CD4-positive, alpha-beta T cell treated with Interferon alpha-2 for 1 hour (primary cell): ENCODE data around the gene SH3RF1.
"Not testable (repeated sequence)": the region's sequence is repeated elsewhere in the genome, so short reads cannot be mapped to it uniquely, and the experiment has no call there.

Experiments
- DNase-seq, 2 donors: peaks; one replicate each; pipeline ENCODE4 v3.0.0-alpha.2; 2020 to 2022

Gene SH3RF1

DNA sequence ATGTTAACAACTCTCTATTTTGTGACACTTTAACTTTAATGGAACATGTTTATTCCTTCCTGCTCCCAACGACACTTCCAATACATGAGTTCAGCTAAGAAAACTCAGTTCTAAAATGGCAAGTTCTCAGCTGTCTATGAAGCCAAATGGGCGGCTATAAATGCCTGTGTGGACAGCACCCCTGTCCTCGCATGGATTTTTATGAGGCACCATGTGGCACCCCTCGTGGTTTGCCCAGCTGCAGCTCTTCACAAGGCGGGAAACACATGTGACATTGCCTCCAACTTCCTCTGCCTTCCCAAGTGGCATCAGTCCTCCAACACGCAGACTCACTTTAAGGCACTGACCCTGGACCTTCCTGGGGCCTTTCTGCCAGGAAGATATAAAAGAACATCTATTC, 48.0 kb downstream of the SH3RF1 start:
- DNase-seq = no peak

DNA sequence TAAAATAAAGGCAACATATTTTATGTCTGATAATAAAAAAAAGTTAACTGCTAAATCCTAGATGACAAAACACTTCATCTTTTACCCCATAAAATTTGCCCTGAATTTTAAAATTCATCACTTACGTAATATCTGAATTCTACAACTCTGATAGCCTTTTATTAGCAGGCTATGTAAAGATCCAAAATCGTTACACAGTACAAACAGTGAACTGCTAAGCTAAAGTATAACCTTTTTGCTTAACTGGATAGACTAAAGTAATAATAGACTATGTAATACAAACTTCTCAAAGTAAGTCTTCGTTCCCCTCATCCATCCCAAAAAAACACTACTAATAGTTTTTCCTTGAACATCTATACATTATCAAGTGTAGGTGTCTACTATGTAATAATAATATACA, 49.1 kb downstream of the SH3RF1 start:
- no peak for DNase-seq

DNA sequence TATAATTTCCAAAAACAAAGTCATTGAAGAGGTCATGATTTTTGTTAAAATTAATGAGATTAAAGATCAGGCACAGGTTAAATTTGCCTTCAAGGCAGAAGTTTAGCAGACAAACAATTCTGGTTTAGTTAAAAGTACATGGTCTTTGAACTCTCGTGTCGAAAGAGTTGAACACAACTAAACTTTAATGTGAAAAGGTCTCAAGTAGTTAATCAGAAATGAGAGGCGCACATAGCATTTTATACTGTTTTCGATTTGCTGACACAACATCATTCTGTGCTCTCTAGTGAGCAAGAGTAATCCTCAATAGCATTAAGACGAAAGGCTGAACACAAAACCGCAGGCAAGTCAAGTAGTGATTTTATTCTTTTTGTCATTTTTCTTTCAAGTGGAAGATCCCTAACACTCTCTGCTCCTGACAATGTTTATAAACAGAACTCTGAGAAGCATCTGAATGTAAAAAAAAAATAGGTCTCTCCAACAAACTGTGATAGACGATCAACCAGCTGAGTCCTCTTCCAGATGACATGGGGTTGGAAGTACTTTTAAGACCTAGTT, 49.8 kb downstream of the SH3RF1 start:
- no peak for DNase-seq

DNA sequence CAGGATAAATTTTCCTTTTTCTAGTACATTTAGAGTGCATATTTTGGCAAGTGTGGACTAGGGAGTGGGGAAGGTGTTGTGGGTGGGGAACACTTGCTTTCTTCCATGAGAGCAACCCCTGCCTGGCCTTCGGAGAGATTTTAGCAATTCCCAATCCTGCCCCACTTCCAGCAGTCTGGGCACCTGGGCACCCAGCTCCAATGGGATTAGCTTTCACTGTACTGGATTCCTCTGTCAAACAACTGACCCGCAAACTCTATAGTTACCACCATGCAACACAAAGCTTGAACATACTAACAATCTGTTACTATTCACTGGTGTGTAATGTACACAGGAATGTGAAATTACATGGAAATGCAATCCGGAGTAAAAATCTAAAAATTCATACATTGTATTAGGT, 50.3 kb downstream of the SH3RF1 start:
- no peak for DNase-seq

GRCh38 chr4:169219440-169219839, 51.3 kb downstream of the SH3RF1 start:
- DNase-seq = no peak

DNA sequence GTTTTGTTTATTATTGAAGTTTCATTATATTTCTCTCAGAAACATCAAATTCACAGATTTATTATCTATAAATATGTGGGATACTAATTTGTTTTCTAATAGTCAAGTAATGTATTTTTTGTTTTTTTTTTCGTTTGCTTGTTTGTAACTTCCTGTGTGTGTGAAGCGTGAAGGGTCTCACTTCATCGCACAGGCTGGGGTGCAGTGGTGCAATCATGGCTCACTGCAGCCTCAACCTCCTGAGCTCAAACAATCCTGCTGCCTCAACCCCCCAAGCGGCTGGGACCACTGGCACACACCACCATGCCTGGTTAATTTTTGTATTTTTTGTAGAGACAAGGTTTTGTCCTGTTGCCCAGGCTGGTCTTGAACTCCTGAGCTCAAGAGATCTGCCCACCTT, 55.1 kb downstream of the SH3RF1 start:
- DNase-seq = no peak

- DNase-seq = no peak
These were observed 57.8 kb downstream of the SH3RF1 start for GRCh38 chr4:169212981-169213380.

- peak in 1 of 2 donors; percentile 46 for DNase-seq
These were observed 60.1 kb downstream of the SH3RF1 start for GRCh38 chr4:169210504-169211118.

DNA sequence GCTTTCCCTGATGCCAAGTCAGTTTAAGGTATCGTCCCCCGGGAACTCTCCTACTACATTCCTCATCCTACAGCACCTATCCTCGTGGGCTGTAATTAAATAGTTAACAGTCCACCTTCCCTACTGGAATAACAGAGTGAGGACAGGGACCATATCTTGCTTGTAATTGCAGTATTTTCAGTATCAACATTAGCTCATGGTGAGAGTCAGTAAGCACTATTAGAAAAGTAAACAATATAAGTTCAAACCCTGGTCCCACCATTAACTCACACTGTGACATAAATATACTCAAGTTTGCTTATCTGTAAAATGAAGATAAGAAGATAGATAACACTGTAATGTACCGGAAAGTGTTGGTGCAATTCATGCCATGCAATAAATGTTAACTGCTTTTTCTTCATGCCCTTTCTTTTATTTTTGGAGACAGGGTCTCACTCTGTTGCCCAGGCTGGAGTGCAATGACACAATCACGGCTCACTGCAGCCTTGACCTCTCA, 61.3 kb downstream of the SH3RF1 start:
- DNase-seq = no peak

GRCh38 chr4:169208516-169208915, 62.2 kb downstream of the SH3RF1 start:
- no peak for DNase-seq

- DNase-seq = no peak
These were observed 62.7 kb downstream of the SH3RF1 start for GRCh38 chr4:169208090-169208455.

DNA sequence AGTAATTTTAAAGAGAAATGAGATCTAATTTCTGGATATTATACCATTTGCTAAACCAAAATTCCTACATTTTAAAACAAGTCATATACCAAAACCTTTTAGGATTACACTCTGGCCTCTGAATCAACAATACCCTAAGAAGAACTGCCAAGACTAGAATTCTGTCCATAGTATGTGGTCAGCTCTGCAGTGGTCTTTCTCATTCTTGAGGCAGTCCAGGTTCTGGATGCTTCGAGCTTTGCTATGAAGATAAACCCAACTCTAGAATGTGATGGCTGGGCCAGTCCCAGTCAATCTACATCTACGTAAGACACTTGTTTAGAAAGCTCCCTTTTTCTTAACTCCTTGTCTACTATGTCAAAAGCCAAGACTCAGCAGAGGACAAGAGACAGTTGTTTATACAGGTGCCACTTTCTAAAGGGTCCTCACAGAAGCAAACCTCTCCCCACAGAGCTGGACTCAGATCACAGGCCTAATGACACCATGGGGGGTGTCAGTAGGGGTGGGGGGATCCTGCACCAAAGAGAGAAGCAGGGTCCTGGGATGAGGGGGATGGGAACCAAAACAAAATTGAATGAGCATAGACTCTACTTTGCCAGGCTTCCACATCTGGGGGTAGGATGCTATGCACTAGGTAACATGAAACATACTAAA, 63.2 kb downstream of the SH3RF1 start:
- no peak for DNase-seq

- no peak for DNase-seq
These were observed 65.0 kb downstream of the SH3RF1 start for GRCh38 chr4:169205744-169206080.

DNA sequence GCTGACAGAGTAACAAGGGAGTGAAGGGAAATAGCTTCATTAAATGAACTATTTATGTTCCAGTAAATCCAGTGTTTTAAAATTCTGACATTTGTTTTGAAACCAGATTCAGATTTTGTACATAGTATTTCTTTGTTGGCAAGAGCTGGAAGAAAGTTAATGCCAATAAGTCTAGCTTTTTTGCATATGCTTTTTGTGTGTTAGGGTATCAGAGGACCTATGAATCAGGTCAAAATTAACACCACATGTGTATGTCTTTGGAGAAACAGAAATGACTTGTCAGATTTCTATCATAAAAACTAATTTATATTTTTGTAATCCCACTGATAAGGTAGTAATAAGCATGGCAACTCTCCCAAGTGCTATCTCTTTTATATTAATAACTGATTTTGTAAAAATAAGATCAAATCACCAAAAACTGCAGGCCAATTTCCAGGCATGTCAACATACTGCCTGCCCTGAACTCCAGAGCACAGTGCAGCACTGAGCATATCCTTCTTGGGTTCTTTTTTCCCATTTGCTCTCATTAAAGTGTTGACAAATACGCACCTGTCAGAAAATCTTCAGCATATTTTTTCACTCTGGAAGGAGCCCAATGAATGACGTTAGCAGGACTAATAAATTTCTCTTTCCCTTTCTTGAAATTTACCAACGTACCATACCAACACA, 65.5 kb downstream of the SH3RF1 start:
- DNase-seq = no peak

GRCh38 chr4:169203891-169204290, 66.9 kb downstream of the SH3RF1 start:
- no peak for DNase-seq

DNA sequence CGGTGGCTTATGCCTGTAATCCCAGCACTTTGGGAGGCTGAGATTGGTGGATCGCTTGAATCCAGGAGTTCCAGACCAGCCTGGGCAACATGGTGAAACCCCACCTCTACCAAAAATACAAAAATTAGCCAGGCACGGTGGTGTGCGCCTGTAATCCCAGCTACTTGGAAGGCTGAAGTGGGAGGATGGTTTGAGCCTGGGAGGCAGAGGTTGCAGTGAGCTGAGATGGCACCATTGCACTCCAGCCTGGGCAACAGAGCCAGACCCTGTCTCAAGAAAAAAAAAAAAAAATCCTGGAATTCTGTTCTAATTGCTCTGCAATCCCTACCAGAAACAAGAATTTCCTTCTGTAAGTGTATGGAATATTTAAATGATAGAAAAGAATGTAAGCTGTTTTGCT, 67.5 kb downstream of the SH3RF1 start:
- DNase-seq = not testable (repeated sequence)

GRCh38 chr4:169202878-169203277, 67.9 kb downstream of the SH3RF1 start:
- no peak for DNase-seq

DNA sequence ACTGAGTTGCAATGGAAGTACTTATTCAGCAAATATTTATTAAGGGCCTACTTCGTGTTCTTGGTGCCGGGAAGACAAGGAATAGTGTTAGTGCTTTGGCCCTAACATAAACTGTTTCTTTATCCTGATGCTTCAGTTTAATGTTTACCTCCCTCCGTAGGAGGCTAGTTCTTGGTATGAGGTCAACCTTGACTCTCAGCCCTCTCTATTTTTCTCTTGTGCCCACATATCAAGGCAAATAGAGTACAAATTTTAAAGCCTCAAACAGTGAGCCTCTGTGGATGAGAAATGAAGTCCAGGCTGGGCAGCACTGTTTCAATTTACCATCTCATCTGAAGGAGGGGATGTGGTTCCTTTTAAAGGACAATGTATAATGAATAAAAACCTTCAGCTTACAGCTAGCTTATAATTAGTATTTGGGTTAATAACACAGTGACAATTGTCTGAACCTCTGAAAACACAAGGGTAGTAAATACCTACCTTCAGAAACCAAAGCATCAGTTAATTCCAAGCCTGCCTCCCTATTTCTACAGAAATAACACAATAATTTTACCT, 68.5 kb downstream of the SH3RF1 start:
- no peak for DNase-seq

DNA sequence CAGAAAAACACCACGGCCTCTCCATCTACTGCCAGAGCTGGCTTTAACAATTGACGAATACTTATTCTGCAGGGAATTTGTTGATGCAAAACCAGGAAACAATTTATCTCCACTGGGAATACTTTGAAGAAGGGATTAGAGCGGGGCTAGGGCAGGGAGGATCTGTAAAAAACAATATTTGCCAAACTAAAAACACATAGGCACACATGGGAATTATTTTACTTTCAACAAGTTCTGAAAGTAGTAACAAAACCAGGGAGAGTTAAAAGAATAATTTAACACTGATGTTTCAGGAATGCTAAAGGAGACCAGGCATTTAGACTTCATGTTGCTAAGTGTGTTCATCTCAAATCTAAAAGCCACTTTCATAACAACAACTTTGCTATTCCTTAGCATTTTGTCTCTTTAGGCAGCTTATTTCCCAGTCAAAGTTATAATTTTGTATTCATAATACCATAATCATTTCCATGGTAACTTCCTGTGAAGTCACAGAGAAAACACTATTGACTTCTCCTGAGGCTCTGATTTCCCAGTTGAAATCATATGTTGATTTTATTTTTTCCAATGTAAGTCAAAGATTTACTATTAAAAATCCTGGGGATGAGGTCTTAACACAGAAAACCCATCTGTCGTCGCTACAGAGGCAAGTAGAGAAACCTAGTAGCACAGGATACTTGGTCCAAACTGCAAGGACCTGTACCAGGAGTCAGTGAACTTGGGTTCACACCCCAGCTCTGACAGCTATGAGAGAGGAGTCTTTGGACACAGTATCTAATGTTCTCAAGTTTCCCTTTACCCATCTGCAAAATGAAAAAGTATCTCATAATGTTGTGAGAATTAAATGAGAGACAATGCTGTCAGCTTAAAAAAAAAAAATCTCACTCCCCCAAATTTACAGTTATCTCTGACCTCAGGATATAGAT, 69.3 kb downstream of the SH3RF1 start:
- DNase-seq = no peak

- no peak for DNase-seq
These were observed 70.3 kb downstream of the SH3RF1 start for GRCh38 chr4:169200361-169201030.

DNA sequence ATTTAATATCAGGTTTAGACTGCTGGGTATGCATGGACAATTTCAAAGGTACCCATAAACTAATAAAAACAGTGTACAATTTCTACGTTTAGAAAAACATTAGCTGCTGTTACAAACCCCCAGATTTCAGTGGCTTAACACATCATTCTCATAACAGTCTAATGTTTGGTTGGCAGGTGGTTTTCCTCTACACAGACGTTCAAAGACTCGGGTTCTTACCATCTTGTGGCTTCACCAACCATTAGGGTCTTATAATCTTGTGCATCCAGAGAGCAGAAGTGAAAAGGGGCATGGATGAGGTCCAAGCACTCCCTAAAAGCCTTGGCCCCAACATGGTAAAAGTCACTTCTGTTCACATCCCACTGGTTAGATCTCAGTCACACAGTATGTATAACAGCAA, 71.6 kb downstream of the SH3RF1 start:
- no peak for DNase-seq

DNA sequence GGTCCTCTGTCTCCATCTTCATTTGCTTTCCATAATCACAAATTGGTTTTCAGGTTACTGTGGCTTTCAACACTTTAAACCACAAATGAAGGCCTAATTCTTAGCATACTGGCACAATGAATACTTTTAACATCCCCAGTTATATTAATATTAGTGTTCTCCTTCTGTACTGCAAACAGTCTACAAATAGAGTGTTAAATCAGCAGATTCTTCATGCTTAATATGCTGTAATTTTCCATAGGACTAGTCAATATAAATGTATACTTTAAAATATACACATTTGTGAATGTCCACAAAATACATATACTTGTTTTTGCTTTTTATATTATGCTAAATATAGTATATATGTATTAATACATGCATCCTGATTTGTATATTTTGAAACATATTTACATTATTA, 72.6 kb downstream of the SH3RF1 start:
- DNase-seq = no peak
